Parathyroid adenoma (tissue), 2 donors: ENCODE measurements around the gene DCN.

ENCODE experiments used
- H2AFZ ChIP-seq: fragments of 300-600 bp; sonication (generic); one replicate; pipeline ENCODE4 v1.7.0; 2017; ENCODE audit warnings: antibody characterized with exemption, mild to moderate bottlenecking
- H3K27ac ChIP-seq: fragments of 300-600 bp; sonication (generic); one replicate; pipeline ENCODE4 v1.7.0; 2017
- H3K27me3 ChIP-seq: fragments of 300-600 bp; sonication (generic); one replicate; pipeline ENCODE4 v1.7.0; 2017; ENCODE audit warnings: low read length; ENCODE audit not compliant: control insufficient read depth, insufficient read depth
- H3K36me3 ChIP-seq: fragments of 300-600 bp; sonication (generic); one replicate; pipeline ENCODE4 v1.7.0; 2017; ENCODE audit warnings: low read length; ENCODE audit not compliant: control insufficient read depth, insufficient read depth
- H3K4me1 ChIP-seq: fragments of 300-600 bp; sonication (generic); one replicate; pipeline ENCODE4 v1.7.0; 2017; ENCODE audit warnings: control low read depth
- H3K4me2 ChIP-seq: fragments of 300-600 bp; sonication (generic); one replicate; pipeline ENCODE4 v1.7.0; 2017; ENCODE audit warnings: low read length
- H3K4me3 ChIP-seq: fragments of 300-600 bp; sonication (generic); one replicate; pipeline ENCODE4 v1.7.0; 2017; ENCODE audit warnings: low read depth, low read length
- H3K79me2 ChIP-seq: fragments of 300-600 bp; sonication (generic); one replicate; pipeline ENCODE4 v1.7.0; 2017; ENCODE audit warnings: control low read depth
- H3K9ac ChIP-seq: fragments of 300-600 bp; sonication (generic); one replicate; pipeline ENCODE4 v1.7.0; 2017; ENCODE audit warnings: mild to moderate bottlenecking
- H3K9me3 ChIP-seq: fragments of 300-600 bp; sonication (generic); one replicate; pipeline ENCODE4 v1.7.0; 2017; ENCODE audit warnings: low read length; ENCODE audit not compliant: control insufficient read depth
- CTCF ChIP-seq: fragments of 300-600 bp; sonication (generic); IDR thresholded peaks from one replicate; pipeline ENCODE4 v1.7.0; 2017; ENCODE audit warnings: antibody characterized with exemption, mild to moderate bottlenecking
- donor health status: primary hyperparathyroidism.

The DCN gene

GRCh38 chr12:91143206-91143605 is 39.4 kb downstream of the DCN start:
- H3K27ac ChIP-seq = no peak overlapping the region
- H3K4me1 ChIP-seq = no peaks in the 10 kb centered on the region
- H3K36me3 ChIP-seq = no peaks in the 10 kb centered on the region
- H3K4me2 ChIP-seq = no peak overlapping the region
- H3K4me3 ChIP-seq = no peak overlapping the region
- no peaks in the 10 kb centered on the region for H3K27me3 ChIP-seq
- H2AFZ ChIP-seq = no peak overlapping the region
- no peak for TF ChIP-seq CTCF
- no peaks in the 10 kb centered on the region for H3K9me3 ChIP-seq
- no peak overlapping the region for H3K9ac ChIP-seq
- H3K79me2 ChIP-seq = no peaks in the 10 kb centered on the region

- Histone ChIP-seq H3K4me3 (no peak overlapping the region), H2AFZ (no peak overlapping the region), H3K4me1 (no peaks in the 10 kb centered on the region), H3K9me3 (no peaks in the 10 kb centered on the region), H3K4me2 (no peak overlapping the region), H3K27ac (no peak overlapping the region), H3K27me3 (no peaks in the 10 kb centered on the region), H3K79me2 (no peaks in the 10 kb centered on the region), H3K9ac (no peak overlapping the region), H3K36me3 (no peaks in the 10 kb centered on the region)
- TF ChIP-seq CTCF = no peak
Observed at GRCh38 chr12:91142221-91142631, 40.4 kb downstream of the DCN start.

GRCh38 chr12:91140026-91140931 is 42.3 kb downstream of the DCN start:
- H3K27ac ChIP-seq = no peak overlapping the region
- no peak overlapping the region for H3K9ac ChIP-seq
- no peak overlapping the region for H3K4me2 ChIP-seq
- H3K27me3 ChIP-seq = no peaks in the 10 kb centered on the region
- no peaks in the 10 kb centered on the region for H3K79me2 ChIP-seq
- H3K4me1 ChIP-seq = no peaks in the 10 kb centered on the region
- H3K36me3 ChIP-seq = no peaks in the 10 kb centered on the region
- H3K9me3 ChIP-seq = no peaks in the 10 kb centered on the region
- TF ChIP-seq CTCF = no peak
- no peak overlapping the region for H3K4me3 ChIP-seq
- H2AFZ ChIP-seq = no peak overlapping the region

GRCh38 chr12:91139286-91139685 is 43.3 kb downstream of the DCN start:
- Histone ChIP-seq H3K4me3 (no peak overlapping the region), H3K27me3 (no peaks in the 10 kb centered on the region), H3K9me3 (no peaks in the 10 kb centered on the region), H3K9ac (no peak overlapping the region), H3K4me1 (no peaks in the 10 kb centered on the region), H3K36me3 (no peaks in the 10 kb centered on the region), H3K79me2 (no peaks in the 10 kb centered on the region), H3K4me2 (no peak overlapping the region), H3K27ac (no peak overlapping the region), H2AFZ (no peak overlapping the region)
- no peak for TF ChIP-seq CTCF
